ENCODE results near the gene SHKBP1.

DNA sequence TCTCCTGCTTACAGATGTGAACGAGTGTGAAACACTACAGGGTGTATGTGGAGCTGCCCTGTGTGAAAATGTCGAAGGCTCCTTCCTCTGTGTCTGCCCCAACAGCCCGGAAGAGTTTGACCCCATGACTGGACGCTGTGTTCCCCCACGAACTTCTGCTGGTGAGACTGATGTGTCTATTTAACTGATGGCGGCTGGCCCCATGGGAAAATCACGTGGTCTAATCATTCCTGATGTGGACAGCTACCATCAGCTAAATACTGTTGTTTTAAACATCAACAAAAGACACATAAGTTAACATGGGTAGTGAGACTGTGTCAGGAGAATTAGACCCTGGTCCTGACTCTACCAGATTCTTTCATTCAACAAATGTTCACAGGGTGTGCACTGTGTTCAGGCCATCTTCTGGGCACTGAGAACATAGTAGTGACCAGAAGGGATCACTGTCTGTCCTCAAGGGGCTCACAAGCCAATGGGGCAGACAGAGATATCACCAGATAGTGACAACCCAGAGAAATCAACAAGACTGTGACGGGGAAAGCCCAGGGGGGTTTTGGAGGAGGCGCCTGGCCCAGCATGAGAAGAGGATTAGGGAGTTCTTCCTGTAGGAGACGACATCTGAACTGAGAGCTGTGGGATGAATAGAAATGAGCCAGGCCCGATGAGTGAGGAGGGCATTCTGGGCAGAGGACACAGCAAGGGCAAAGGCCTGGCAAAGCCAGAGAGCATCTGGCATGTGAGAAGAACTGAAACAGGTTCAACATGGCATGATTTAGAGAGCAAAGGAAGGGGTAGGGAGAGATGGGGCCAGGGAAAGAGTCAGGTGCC, 42.9 kb downstream of the SHKBP1 start:
- TF ChIP-seq POLR2AphosphoS5 (IDR thresholded peaks at IDR 0.05; ENCODE audit: low read depth, low read length) (no peak), FOXP2 (optimal IDR thresholded peaks at IDR 0.05; ENCODE audit: borderline replicate concordance, extremely low read depth, extremely low read length, insufficient read depth) (no peak), SIN3A (IDR thresholded peaks at IDR 0.05; ENCODE audit: borderline replicate concordance, insufficient read depth, low read length) (no peak)
